ENCODE measurements around the gene MYO9A. TPM values are rescaled to one million over a fixed set of nuclear protein-coding genes. Genes with fewer than 3 reads are reported as not detected.

Gene MYO9A
- polyA plus RNA-seq (2013): 16.8 TPM

- Histone ChIP-seq H3K27ac (ENCODE audit: insufficient read depth in 1 of 2, low read depth in 1 of 2, low read length in 2 of 2, poor library complexity in 1 of 2, severe bottlenecking in 2 of 2) (peak within 1 kb of the TSS; percentile 91 to 97), H3K27me3 (replicated peaks in 2 of 5; ENCODE audit: control insufficient read depth in 4 of 5, insufficient read depth in 5 of 5, low read length in 4 of 5) (no peaks in the 10 kb centered on the region), H3K9me3 (ENCODE audit: control extremely low read depth in 1 of 5, control insufficient read depth in 4 of 5, insufficient read depth in 2 of 5, low read depth in 1 of 5, low read length in 4 of 5) (no peaks in the 10 kb centered on the region), H3K4me1 (ENCODE audit: control extremely low read depth in 1 of 4, control insufficient read depth in 4 of 4, insufficient read depth in 4 of 4, low read length in 3 of 4) (peaks cover 5 to 19% (median 12%) of the 10 kb centered on the region in 4 experiments), H3K4me3 (ENCODE audit: control insufficient read depth in 1 of 7, extremely low read depth in 1 of 7, insufficient read depth in 4 of 7, low read depth in 2 of 7, low read length in 6 of 7) (peak within 1 kb of the TSS; percentile 88 to 96 (median 92)), H3K36me3 (ENCODE audit: control insufficient read depth in 4 of 4, insufficient read depth in 4 of 4, low read length in 3 of 4) (no peaks in the 10 kb centered on the region)
- ChIA-PET CTCF (interaction anchor here (0.6 to 0.9 kb wide), 2 partner anchors 34 to 204 kb away, joined by 3 read pairs; no protein-coding TSS in a partner anchor), POLR2A (no interaction called here)
- peak; percentile 98 to 99 (median 99) for DNase-seq
- WGBS (ENCODE audit: insufficient coverage): 0% methylated on average over 48 of the region's 69 CpGs
These were observed at the start of gene MYO9A, which contains the start of gene SENP8 for GRCh38 chr15:72118017-72118978. Gene MYO9A (minus strand): TSS chr15:72118150. CDS start chr15:72046563, 71,587 bp downstream. Gene SENP8 (plus strand): TSS chr15:72118403. CDS start chr15:72139624, 21,221 bp downstream.

GRCh38 chr15:72167445-72167844, 49.5 kb upstream of the MYO9A start:
- no peak for DNase-seq
- no peaks in the 10 kb centered on the region for H3K36me3 ChIP-seq (ENCODE audit: control insufficient read depth in 4 of 4, insufficient read depth in 4 of 4, low read length in 3 of 4)
- WGBS (ENCODE audit: insufficient coverage): 97% methylated on average over 4 of the region's 6 CpGs
- H3K4me1 ChIP-seq (ENCODE audit: control extremely low read depth in 1 of 4, control insufficient read depth in 4 of 4, insufficient read depth in 4 of 4, low read length in 3 of 4): peaks cover 3 to 20% (median 17%) of the 10 kb centered on the region in 4 experiments
- H3K4me3 ChIP-seq (ENCODE audit: control insufficient read depth in 1 of 7, extremely low read depth in 1 of 7, insufficient read depth in 4 of 7, low read depth in 2 of 7, low read length in 6 of 7): no peak overlapping the region
- no peaks in the 10 kb centered on the region for H3K9me3 ChIP-seq (ENCODE audit: control extremely low read depth in 1 of 5, control insufficient read depth in 4 of 5, insufficient read depth in 2 of 5, low read depth in 1 of 5, low read length in 4 of 5)
- ChIA-PET CTCF (no interaction called here), POLR2A (no interaction called here)
- H3K27ac ChIP-seq (ENCODE audit: insufficient read depth in 1 of 2, low read depth in 1 of 2, low read length in 2 of 2, poor library complexity in 1 of 2, severe bottlenecking in 2 of 2): no peak overlapping the region
- H3K27me3 ChIP-seq (replicated peaks in 2 of 5; ENCODE audit: control insufficient read depth in 4 of 5, insufficient read depth in 5 of 5, low read length in 4 of 5): no peaks in the 10 kb centered on the region

DNA sequence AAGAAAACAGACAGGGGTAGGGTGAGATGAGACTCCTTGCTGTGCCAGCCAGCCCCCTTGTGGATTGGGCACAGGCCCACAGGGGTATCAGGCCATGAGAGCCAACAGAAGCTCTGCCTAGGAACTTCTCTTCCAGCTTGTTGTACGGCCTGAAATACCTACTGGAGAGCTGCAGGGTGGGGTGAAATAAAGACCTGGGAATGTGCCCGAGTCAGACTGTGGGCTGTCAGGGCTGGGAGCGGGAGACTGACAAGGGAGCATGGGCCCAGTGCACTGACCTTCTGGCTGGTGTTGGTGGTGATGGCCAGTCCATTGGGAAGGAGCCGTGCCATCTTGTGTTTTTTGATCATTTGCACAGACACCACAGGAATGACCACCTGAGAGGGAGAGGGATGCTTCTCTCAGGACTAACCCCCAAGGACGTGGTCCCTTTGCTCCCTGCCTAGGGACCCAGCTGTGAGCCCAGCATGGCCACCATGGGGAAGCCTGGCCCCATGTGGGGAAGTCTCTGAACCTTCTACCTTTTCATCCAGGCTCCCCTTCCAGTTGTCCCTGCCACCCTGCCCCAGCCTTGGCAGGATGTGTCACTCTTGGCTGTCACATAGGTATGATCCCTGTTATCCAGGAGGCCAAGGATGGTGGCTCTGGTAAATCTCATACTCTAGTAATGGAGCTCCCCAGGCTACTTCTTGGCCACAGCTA, 48.9 kb upstream of the MYO9A start:
- H3K27me3 ChIP-seq (replicated peaks in 2 of 5; ENCODE audit: control insufficient read depth in 4 of 5, insufficient read depth in 5 of 5, low read length in 4 of 5): no peaks in the 10 kb centered on the region
- ChIA-PET CTCF (interaction anchor here (1.0 kb wide), 1 partner anchor 17 kb away, joined by 3 read pairs; no protein-coding TSS in a partner anchor), POLR2A (no interaction called here)
- H3K4me1 ChIP-seq (ENCODE audit: control extremely low read depth in 1 of 4, control insufficient read depth in 4 of 4, insufficient read depth in 4 of 4, low read length in 3 of 4): peaks cover 3 to 20% (median 17%) of the 10 kb centered on the region in 4 experiments
- no peaks in the 10 kb centered on the region for H3K9me3 ChIP-seq (ENCODE audit: control extremely low read depth in 1 of 5, control insufficient read depth in 4 of 5, insufficient read depth in 2 of 5, low read depth in 1 of 5, low read length in 4 of 5)
- no peak for DNase-seq
- H3K4me3 ChIP-seq (ENCODE audit: control insufficient read depth in 1 of 7, extremely low read depth in 1 of 7, insufficient read depth in 4 of 7, low read depth in 2 of 7, low read length in 6 of 7): no peak overlapping the region
- 87% methylated on average over 5 of the region's 5 CpGs for WGBS (ENCODE audit: insufficient coverage)
- H3K27ac ChIP-seq (ENCODE audit: insufficient read depth in 1 of 2, low read depth in 1 of 2, low read length in 2 of 2, poor library complexity in 1 of 2, severe bottlenecking in 2 of 2): no peak overlapping the region
- no peaks in the 10 kb centered on the region for H3K36me3 ChIP-seq (ENCODE audit: control insufficient read depth in 4 of 4, insufficient read depth in 4 of 4, low read length in 3 of 4)

DNA sequence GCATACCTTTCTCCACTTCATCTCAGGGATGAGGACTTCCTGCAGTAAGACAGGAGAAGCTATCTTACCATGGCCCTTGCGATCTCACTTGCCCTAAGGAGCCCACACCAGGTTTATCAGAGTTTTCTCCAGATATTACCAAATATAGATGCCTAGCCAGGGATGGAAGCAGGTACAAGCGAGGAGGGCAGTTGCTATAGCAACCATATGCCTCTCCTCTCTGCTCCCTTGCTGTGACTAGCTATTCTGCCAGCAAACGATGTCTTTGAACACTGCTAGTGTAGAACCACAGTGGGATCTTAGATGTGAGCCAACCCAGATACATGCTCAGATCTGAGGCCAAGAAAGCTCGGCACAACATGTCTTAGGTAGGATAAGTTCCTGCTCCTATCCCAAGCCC, 45.8 kb upstream of the MYO9A start:
- Histone ChIP-seq H3K27me3 (replicated peaks in 2 of 5; ENCODE audit: control insufficient read depth in 4 of 5, insufficient read depth in 5 of 5, low read length in 4 of 5) (no peaks in the 10 kb centered on the region), H3K36me3 (ENCODE audit: control insufficient read depth in 4 of 4, insufficient read depth in 4 of 4, low read length in 3 of 4) (no peaks in the 10 kb centered on the region), H3K27ac (ENCODE audit: insufficient read depth in 1 of 2, low read depth in 1 of 2, low read length in 2 of 2, poor library complexity in 1 of 2, severe bottlenecking in 2 of 2) (no peak overlapping the region), H3K4me1 (ENCODE audit: control extremely low read depth in 1 of 4, control insufficient read depth in 4 of 4, insufficient read depth in 4 of 4, low read length in 3 of 4) (peaks cover 2 to 10% (median 8%) of the 10 kb centered on the region in 4 experiments), H3K9me3 (ENCODE audit: control extremely low read depth in 1 of 5, control insufficient read depth in 4 of 5, insufficient read depth in 2 of 5, low read depth in 1 of 5, low read length in 4 of 5) (no peaks in the 10 kb centered on the region), H3K4me3 (ENCODE audit: control insufficient read depth in 1 of 7, extremely low read depth in 1 of 7, insufficient read depth in 4 of 7, low read depth in 2 of 7, low read length in 6 of 7) (no peak overlapping the region)
- CTCF ChIA-PET: interaction anchor here (1.6 kb wide), 1 partner anchor 31 kb away, joined by 4 read pairs; no protein-coding TSS in a partner anchor
- POLR2A ChIA-PET: no interaction called here
- WGBS (ENCODE audit: insufficient coverage): 86% methylated on average over 4 of the region's 4 CpGs
- no peak for DNase-seq

DNA sequence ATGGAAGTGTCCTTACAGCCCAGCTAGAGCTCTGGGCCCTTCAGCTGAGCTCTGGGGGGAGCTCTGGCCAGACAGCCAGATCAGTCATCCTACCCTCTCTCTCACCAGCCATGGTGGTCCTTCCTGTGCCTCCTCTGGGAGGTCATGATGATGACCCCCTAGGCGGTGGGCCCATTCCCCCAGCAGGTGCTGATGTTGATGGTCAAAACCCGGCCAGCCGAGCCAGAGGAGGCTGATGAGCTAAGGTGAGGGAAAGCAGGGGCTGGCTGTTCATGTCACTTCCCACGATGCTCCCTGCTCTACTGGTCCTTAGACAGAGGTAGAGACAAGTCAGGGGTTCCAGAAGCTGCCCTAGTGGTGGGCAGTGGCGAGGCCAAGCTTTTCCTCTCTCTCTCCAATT, 44.6 kb upstream of the MYO9A start:
- ChIA-PET POLR2A (no interaction called here), CTCF (interaction anchor here (1.6 kb wide), 1 partner anchor 29 kb away, joined by 4 read pairs; no protein-coding TSS in a partner anchor)
- 100% methylated on average over 5 of the region's 5 CpGs for WGBS (ENCODE audit: insufficient coverage)
- Histone ChIP-seq H3K27me3 (replicated peaks in 2 of 5; ENCODE audit: control insufficient read depth in 4 of 5, insufficient read depth in 5 of 5, low read length in 4 of 5) (no peaks in the 10 kb centered on the region), H3K27ac (ENCODE audit: insufficient read depth in 1 of 2, low read depth in 1 of 2, low read length in 2 of 2, poor library complexity in 1 of 2, severe bottlenecking in 2 of 2) (no peak overlapping the region), H3K9me3 (ENCODE audit: control extremely low read depth in 1 of 5, control insufficient read depth in 4 of 5, insufficient read depth in 2 of 5, low read depth in 1 of 5, low read length in 4 of 5) (no peaks in the 10 kb centered on the region), H3K4me3 (ENCODE audit: control insufficient read depth in 1 of 7, extremely low read depth in 1 of 7, insufficient read depth in 4 of 7, low read depth in 2 of 7, low read length in 6 of 7) (no peak overlapping the region), H3K4me1 (ENCODE audit: control extremely low read depth in 1 of 4, control insufficient read depth in 4 of 4, insufficient read depth in 4 of 4, low read length in 3 of 4) (no peaks in the 10 kb centered on the region), H3K36me3 (ENCODE audit: control insufficient read depth in 4 of 4, insufficient read depth in 4 of 4, low read length in 3 of 4) (no peaks in the 10 kb centered on the region)
- no peak for DNase-seq

GRCh38 chr15:72161361-72162132, 43.6 kb upstream of the MYO9A start:
- CTCF ChIA-PET: no interaction called here
- WGBS (ENCODE audit: insufficient coverage): 95% methylated on average over 4 of the region's 7 CpGs
- no peak for DNase-seq
- Histone ChIP-seq H3K4me1 (ENCODE audit: control extremely low read depth in 1 of 4, control insufficient read depth in 4 of 4, insufficient read depth in 4 of 4, low read length in 3 of 4) (no peaks in the 10 kb centered on the region), H3K9me3 (ENCODE audit: control extremely low read depth in 1 of 5, control insufficient read depth in 4 of 5, insufficient read depth in 2 of 5, low read depth in 1 of 5, low read length in 4 of 5) (no peaks in the 10 kb centered on the region), H3K4me3 (ENCODE audit: control insufficient read depth in 1 of 7, extremely low read depth in 1 of 7, insufficient read depth in 4 of 7, low read depth in 2 of 7, low read length in 6 of 7) (no peak overlapping the region), H3K27ac (ENCODE audit: insufficient read depth in 1 of 2, low read depth in 1 of 2, low read length in 2 of 2, poor library complexity in 1 of 2, severe bottlenecking in 2 of 2) (no peak overlapping the region), H3K27me3 (replicated peaks in 2 of 5; ENCODE audit: control insufficient read depth in 4 of 5, insufficient read depth in 5 of 5, low read length in 4 of 5) (no peaks in the 10 kb centered on the region), H3K36me3 (ENCODE audit: control insufficient read depth in 4 of 4, insufficient read depth in 4 of 4, low read length in 3 of 4) (no peaks in the 10 kb centered on the region)
- POLR2A ChIA-PET: no interaction called here
